Measurements from ENCODE around the gene CPLANE2. TPM values are rescaled to one million over a fixed set of nuclear protein-coding genes. Genes with fewer than 3 reads are reported as not detected.
"Not testable (repeated sequence)": the region's sequence is repeated elsewhere in the genome, so short reads cannot be mapped to it uniquely, and the experiment has no call there.

Gene CPLANE2
- total RNA-seq, 1 donor from 2014 or later: 3.0 TPM

DNA sequence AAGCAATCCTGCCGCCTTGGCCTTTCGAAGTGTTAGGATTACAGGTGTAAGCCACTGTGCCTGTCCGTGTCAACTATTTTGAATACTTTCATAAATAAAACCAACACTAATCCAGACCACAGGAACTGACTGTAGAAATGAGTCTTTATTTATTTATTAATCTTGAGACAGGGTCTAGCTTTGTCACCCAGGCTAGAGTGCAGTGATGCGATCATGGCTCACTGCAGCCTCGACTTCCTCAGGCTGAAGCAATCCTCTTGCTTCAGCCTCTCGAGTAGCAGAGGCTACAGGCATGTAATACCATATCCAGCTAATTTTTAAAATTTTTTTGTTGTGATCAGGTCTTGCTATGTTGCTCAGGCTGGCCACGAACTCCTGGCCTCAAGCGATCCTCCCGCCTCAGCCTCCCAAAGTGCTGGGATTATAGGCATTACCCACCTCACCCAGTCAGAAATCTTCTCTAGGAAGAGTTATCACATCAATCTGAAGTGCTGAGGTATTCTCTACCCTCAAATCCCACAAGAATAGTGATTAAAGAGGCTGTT lies 21.7 kb upstream of the CPLANE2 start:
- Mint-ChIP-seq H3K4me1 (peaks cover 3% of the 10 kb centered on the region), H3K27ac (no peak overlapping the region), H3K4me3 (no peak overlapping the region), H3K36me3 (peaks cover 11% of the 10 kb centered on the region), H3K9me3 (no peaks in the 10 kb centered on the region), H3K27me3 (ENCODE audit: insufficient read depth, low read depth) (no peaks in the 10 kb centered on the region)
- no peak for DNase-seq (ENCODE audit: low spot score)
- H3K27me3 ChIP-seq: no peaks in the 10 kb centered on the region
- no peaks in the 10 kb centered on the region for H3F3A ChIP-seq (ENCODE audit: low read depth)
- no peak overlapping the region for H3K4me2 ChIP-seq
- peaks cover 30% of the 10 kb centered on the region for H3K79me2 ChIP-seq (ENCODE audit: low read depth)
- no peak overlapping the region for H2AFZ ChIP-seq (replicated peaks)
- peaks cover 2% of the 10 kb centered on the region for H3K4me1 ChIP-seq
- peaks cover 3% of the 10 kb centered on the region for H3K36me3 ChIP-seq
- H3K9me3 ChIP-seq (ENCODE audit: low read depth): no peaks in the 10 kb centered on the region
- H3K27ac ChIP-seq: no peak overlapping the region
- H4K20me1 ChIP-seq (ENCODE audit: low read depth): peaks cover 25% of the 10 kb centered on the region
- no peak overlapping the region for H3K4me3 ChIP-seq
- TF ChIP-seq EZH2 (IDR thresholded peaks at IDR 0.05) (no peak), EZH2phosphoT487 (IDR thresholded peaks at IDR 0.05) (no peak)
- TF ChIP-seq, protein P1, sequence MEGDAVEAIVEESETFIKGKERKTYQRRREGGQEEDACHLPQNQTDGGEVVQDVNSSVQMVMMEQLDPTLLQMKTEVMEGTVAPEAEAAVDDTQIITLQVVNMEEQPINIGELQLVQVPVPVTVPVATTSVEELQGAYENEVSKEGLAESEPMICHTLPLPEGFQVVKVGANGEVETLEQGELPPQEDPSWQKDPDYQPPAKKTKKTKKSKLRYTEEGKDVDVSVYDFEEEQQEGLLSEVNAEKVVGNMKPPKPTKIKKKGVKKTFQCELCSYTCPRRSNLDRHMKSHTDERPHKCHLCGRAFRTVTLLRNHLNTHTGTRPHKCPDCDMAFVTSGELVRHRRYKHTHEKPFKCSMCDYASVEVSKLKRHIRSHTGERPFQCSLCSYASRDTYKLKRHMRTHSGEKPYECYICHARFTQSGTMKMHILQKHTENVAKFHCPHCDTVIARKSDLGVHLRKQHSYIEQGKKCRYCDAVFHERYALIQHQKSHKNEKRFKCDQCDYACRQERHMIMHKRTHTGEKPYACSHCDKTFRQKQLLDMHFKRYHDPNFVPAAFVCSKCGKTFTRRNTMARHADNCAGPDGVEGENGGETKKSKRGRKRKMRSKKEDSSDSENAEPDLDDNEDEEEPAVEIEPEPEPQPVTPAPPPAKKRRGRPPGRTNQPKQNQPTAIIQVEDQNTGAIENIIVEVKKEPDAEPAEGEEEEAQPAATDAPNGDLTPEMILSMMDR (IDR thresholded peaks at IDR 0.05): no peak
- H3K9ac ChIP-seq: no peak overlapping the region

DNA sequence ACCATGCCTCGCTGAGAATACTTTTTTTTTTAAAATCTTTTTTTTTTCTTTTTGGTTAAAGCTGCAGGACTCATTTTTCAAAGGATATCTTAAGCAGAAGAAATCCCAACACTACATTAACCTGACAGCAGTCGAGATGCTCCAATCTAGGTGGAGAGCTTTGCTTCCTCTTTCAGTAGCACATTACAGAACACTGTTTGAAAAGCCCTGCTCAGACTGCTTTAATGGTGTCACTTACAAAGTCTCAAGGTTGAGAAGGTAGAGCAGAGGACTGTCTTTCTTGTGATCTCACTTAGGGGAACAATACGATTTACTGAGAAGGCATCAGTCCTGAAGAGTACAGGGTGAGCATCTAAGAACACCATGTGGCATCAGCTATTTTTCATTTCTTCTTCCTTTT lies 21.0 kb upstream of the CPLANE2 start:
- H3K9me3 Mint-ChIP-seq: no peaks in the 10 kb centered on the region
- peaks cover 15% of the 10 kb centered on the region for H3K36me3 Mint-ChIP-seq
- no peak overlapping the region for H3K4me3 Mint-ChIP-seq
- peaks cover 24% of the 10 kb centered on the region for H3K79me2 ChIP-seq (ENCODE audit: low read depth)
- H2AFZ ChIP-seq (replicated peaks): no peak overlapping the region
- no peak overlapping the region for H3K27ac Mint-ChIP-seq
- TF ChIP-seq, protein P1 (IDR thresholded peaks at IDR 0.05): no peak
- TF ChIP-seq EZH2 (IDR thresholded peaks at IDR 0.05): no peak
- TF ChIP-seq EZH2phosphoT487 (IDR thresholded peaks at IDR 0.05): no peak
- no peaks in the 10 kb centered on the region for H3K27me3 ChIP-seq
- H4K20me1 ChIP-seq (ENCODE audit: low read depth): peaks cover 25% of the 10 kb centered on the region
- peaks cover 3% of the 10 kb centered on the region for H3K36me3 ChIP-seq
- H3K4me1 ChIP-seq: peaks cover 2% of the 10 kb centered on the region
- no peak for DNase-seq (ENCODE audit: low spot score)
- no peak overlapping the region for H3K9ac ChIP-seq
- no peak overlapping the region for H3K27ac ChIP-seq
- peaks cover 3% of the 10 kb centered on the region for H3K4me1 Mint-ChIP-seq
- H3K27me3 Mint-ChIP-seq (ENCODE audit: insufficient read depth, low read depth): no peaks in the 10 kb centered on the region
- no peak overlapping the region for H3K4me2 ChIP-seq
- H3K9me3 ChIP-seq (ENCODE audit: low read depth): no peaks in the 10 kb centered on the region
- H3F3A ChIP-seq (ENCODE audit: low read depth): no peaks in the 10 kb centered on the region
- no peak overlapping the region for H3K4me3 ChIP-seq

DNA sequence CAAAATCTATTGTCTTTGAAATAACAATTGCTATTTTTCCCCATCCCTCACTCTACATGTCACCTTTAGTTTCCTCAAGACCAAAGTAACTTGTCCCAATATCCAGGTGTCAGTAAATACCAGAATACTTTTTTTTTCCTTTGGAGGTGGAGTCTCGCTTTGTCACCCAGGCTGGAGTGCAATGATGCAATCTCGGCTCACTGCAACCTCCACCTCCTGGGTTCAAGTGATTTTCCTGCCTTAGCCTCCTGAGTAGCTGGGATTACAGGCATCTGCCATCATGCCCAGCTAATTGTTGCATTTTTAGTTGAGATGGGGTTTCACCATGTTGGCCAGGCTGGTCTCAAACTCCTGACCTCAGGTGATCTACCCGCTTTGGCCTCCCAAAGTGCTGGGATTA lies 20.6 kb upstream of the CPLANE2 start:
- not testable (repeated sequence) for H3K4me1 ChIP-seq; H3K9me3 Mint-ChIP-seq; H3K27me3 Mint-ChIP-seq (ENCODE audit: insufficient read depth, low read depth); H3K4me2 ChIP-seq; H3K4me3 ChIP-seq; DNase-seq (ENCODE audit: low spot score); H3F3A ChIP-seq (ENCODE audit: low read depth); H3K4me1 Mint-ChIP-seq; H3K9ac ChIP-seq; H3K4me3 Mint-ChIP-seq; H3K27me3 ChIP-seq; H3K27ac Mint-ChIP-seq; H3K27ac ChIP-seq; H2AFZ ChIP-seq (replicated peaks); H3K36me3 ChIP-seq; H3K9me3 ChIP-seq (ENCODE audit: low read depth)
- peaks cover 25% of the 10 kb centered on the region for H4K20me1 ChIP-seq (ENCODE audit: low read depth)
- H3K36me3 Mint-ChIP-seq: peaks cover 18% of the 10 kb centered on the region
- H3K79me2 ChIP-seq (ENCODE audit: low read depth): peaks cover 20% of the 10 kb centered on the region

DNA sequence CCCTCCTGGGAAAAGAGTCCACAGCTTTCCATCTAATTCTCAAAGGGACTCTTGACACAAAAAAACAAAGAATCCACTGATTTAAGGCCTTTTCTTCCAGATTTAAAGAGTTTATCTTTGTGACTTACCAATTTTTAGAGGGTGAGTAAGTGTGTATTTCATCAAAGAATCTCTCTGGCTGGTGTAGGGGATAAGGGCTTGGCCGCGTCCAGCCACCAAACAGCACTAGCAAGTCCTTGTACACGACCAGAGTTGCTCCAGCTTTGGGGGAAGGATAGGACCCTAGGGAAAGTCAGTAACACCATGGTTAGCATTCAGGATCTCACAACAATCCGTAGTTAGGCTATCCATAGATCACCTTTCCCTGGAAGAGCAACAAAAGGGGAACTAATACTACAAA lies 19.5 kb upstream of the CPLANE2 start:
- no peak overlapping the region for H3K4me3 ChIP-seq
- Mint-ChIP-seq H3K4me1 (peaks cover 3% of the 10 kb centered on the region), H3K9me3 (no peaks in the 10 kb centered on the region), H3K27me3 (ENCODE audit: insufficient read depth, low read depth) (no peaks in the 10 kb centered on the region), H3K4me3 (no peak overlapping the region), H3K27ac (no peak overlapping the region), H3K36me3 (peaks cover 23% of the 10 kb centered on the region)
- no peak for DNase-seq (ENCODE audit: low spot score)
- H3K27ac ChIP-seq: no peak overlapping the region
- no peaks in the 10 kb centered on the region for H3F3A ChIP-seq (ENCODE audit: low read depth)
- no peak overlapping the region for H3K4me2 ChIP-seq
- peaks cover 3% of the 10 kb centered on the region for H3K36me3 ChIP-seq
- peaks cover 2% of the 10 kb centered on the region for H3K4me1 ChIP-seq
- H4K20me1 ChIP-seq (ENCODE audit: low read depth): peaks cover 25% of the 10 kb centered on the region
- TF ChIP-seq, protein P1 (IDR thresholded peaks at IDR 0.05): no peak
- TF ChIP-seq EZH2 (IDR thresholded peaks at IDR 0.05): no peak
- TF ChIP-seq EZH2phosphoT487 (IDR thresholded peaks at IDR 0.05): no peak
- peaks cover 15% of the 10 kb centered on the region for H3K79me2 ChIP-seq (ENCODE audit: low read depth)
- H2AFZ ChIP-seq (replicated peaks): no peak overlapping the region
- no peak overlapping the region for H3K9ac ChIP-seq
- no peaks in the 10 kb centered on the region for H3K27me3 ChIP-seq
- H3K9me3 ChIP-seq (ENCODE audit: low read depth): no peaks in the 10 kb centered on the region

All from neural progenitor cell (in vitro differentiated cells).